Effector CD4-positive, alpha-beta T cell (primary cell): ENCODE data around the gene NLRP7. TPM values are rescaled to one million over a fixed set of nuclear protein-coding genes. Genes with fewer than 3 reads are reported as not detected.
"Not testable (repeated sequence)": the region's sequence is repeated elsewhere in the genome, so short reads cannot be mapped to it uniquely, and the experiment has no call there.

Source experiments
- DNase-seq: peaks from one replicate; pipeline ENCODE4 v3.0.0-alpha.2; 2020
- total RNA-seq: gene quantifications from one replicate; lab custom pipeline; 2026; lab: John Stamatoyannopoulos, UW

Gene NLRP7
- not detected for total RNA-seq

GRCh38 chr19:54947381-54947780, at the start of gene NLRP7:
Gene NLRP7 (minus strand): TSS chr19:54947530.
- no peak for DNase-seq

GRCh38 chr19:54995561-54995960, 48.2 kb upstream of the NLRP7 start:
- no peak for DNase-seq

GRCh38 chr19:54989531-54989930, 42.2 kb upstream of the NLRP7 start:
- not testable (repeated sequence) for DNase-seq

- DNase-seq, result not testable (repeated sequence)
Measured at GRCh38 chr19:54982562-54982961, 35.2 kb upstream of the NLRP7 start.

GRCh38 chr19:54973229-54974090, 26.1 kb upstream of the NLRP7 start:
- not testable (repeated sequence) for DNase-seq

GRCh38 chr19:54971446-54971845, 24.1 kb upstream of the NLRP7 start:
- not testable (repeated sequence) for DNase-seq

GRCh38 chr19:54969647-54970046, 22.3 kb upstream of the NLRP7 start:
- no peak for DNase-seq

- no peak for DNase-seq
Measured at GRCh38 chr19:54967611-54968010, 20.3 kb upstream of the NLRP7 start.

- not testable (repeated sequence) for DNase-seq
Measured at GRCh38 chr19:54965055-54965454, 17.7 kb upstream of the NLRP7 start.

- no peak for DNase-seq
Measured at GRCh38 chr19:54959840-54960239, 12.5 kb upstream of the NLRP7 start.

- DNase-seq, result no peak
Measured at GRCh38 chr19:54955376-54955775, 8.0 kb upstream of the NLRP7 start.

GRCh38 chr19:54953345-54953713, 6.0 kb upstream of the NLRP7 start:
- not testable (repeated sequence) for DNase-seq

- no peak for DNase-seq
Measured at GRCh38 chr19:54952591-54953344, 5.4 kb upstream of the NLRP7 start.

- DNase-seq, result not testable (repeated sequence)
Measured at GRCh38 chr19:54950580-54950979, 3.2 kb upstream of the NLRP7 start.

- DNase-seq, result no peak
Measured at GRCh38 chr19:54949412-54949811, 2.1 kb upstream of the NLRP7 start.

GRCh38 chr19:54943772-54944361, 3.5 kb downstream of the NLRP7 start:
- not testable (repeated sequence) for DNase-seq

- DNase-seq, result not testable (repeated sequence)
Measured at GRCh38 chr19:54939538-54939937, 7.8 kb downstream of the NLRP7 start.

GRCh38 chr19:54938906-54939305, 8.4 kb downstream of the NLRP7 start:
- no peak for DNase-seq

- no peak for DNase-seq
Measured at GRCh38 chr19:54937926-54938325, 9.4 kb downstream of the NLRP7 start.

- no peak for DNase-seq
Measured at GRCh38 chr19:54928299-54928698, 19.0 kb downstream of the NLRP7 start.

GRCh38 chr19:54923276-54923675, 24.1 kb downstream of the NLRP7 start:
- DNase-seq, result no peak

GRCh38 chr19:54921082-54921481, 26.2 kb downstream of the NLRP7 start:
- no peak for DNase-seq
